ENCODE results near the gene ZNF592.

Gene ZNF592

GRCh38 chr15:84811151-84811550 lies 62.8 kb downstream of the ZNF592 start:
- H3K4me3 ChIP-seq (ENCODE audit: low read depth in 1 of 2, low read length in 2 of 2): no peak overlapping the region
- no peak overlapping the region for H3K27ac ChIP-seq (ENCODE audit: low read length)
- no peaks in the 10 kb centered on the region for H3K9me3 ChIP-seq (ENCODE audit: control insufficient read depth in 1 of 2, low read length in 2 of 2)
- no peaks in the 10 kb centered on the region for H3K36me3 ChIP-seq (ENCODE audit: control insufficient read depth in 1 of 2, insufficient read depth in 2 of 2, low read length in 2 of 2)
- no peaks in the 10 kb centered on the region for H3K27me3 ChIP-seq (ENCODE audit: low read depth, low read length)
- no peaks in the 10 kb centered on the region for H3K4me1 ChIP-seq (ENCODE audit: control insufficient read depth in 1 of 2, insufficient read depth in 2 of 2, low read length in 2 of 2)

GRCh38 chr15:84811828-84812227 lies 63.4 kb downstream of the ZNF592 start:
- H3K4me3 ChIP-seq (ENCODE audit: low read depth in 1 of 2, low read length in 2 of 2): no peak overlapping the region
- no peaks in the 10 kb centered on the region for H3K27me3 ChIP-seq (ENCODE audit: low read depth, low read length)
- H3K4me1 ChIP-seq (ENCODE audit: control insufficient read depth in 1 of 2, insufficient read depth in 2 of 2, low read length in 2 of 2): no peaks in the 10 kb centered on the region
- H3K27ac ChIP-seq (ENCODE audit: low read length): no peak overlapping the region
- no peaks in the 10 kb centered on the region for H3K9me3 ChIP-seq (ENCODE audit: control insufficient read depth in 1 of 2, low read length in 2 of 2)
- H3K36me3 ChIP-seq (ENCODE audit: control insufficient read depth in 1 of 2, insufficient read depth in 2 of 2, low read length in 2 of 2): no peaks in the 10 kb centered on the region

GRCh38 chr15:84812842-84813241 lies 64.5 kb downstream of the ZNF592 start:
- Histone ChIP-seq H3K9me3 (ENCODE audit: control insufficient read depth in 1 of 2, low read length in 2 of 2) (no peaks in the 10 kb centered on the region), H3K4me1 (ENCODE audit: control insufficient read depth in 1 of 2, insufficient read depth in 2 of 2, low read length in 2 of 2) (peaks cover 0 to under 1% of the 10 kb centered on the region in 2 donors), H3K27ac (ENCODE audit: low read length) (no peak overlapping the region), H3K4me3 (ENCODE audit: low read depth in 1 of 2, low read length in 2 of 2) (no peak overlapping the region), H3K36me3 (ENCODE audit: control insufficient read depth in 1 of 2, insufficient read depth in 2 of 2, low read length in 2 of 2) (no peaks in the 10 kb centered on the region), H3K27me3 (ENCODE audit: low read depth, low read length) (no peaks in the 10 kb centered on the region)

- Histone ChIP-seq H3K4me3 (ENCODE audit: low read depth in 1 of 2, low read length in 2 of 2) (no peak overlapping the region), H3K27me3 (ENCODE audit: low read depth, low read length) (no peaks in the 10 kb centered on the region), H3K27ac (ENCODE audit: low read length) (no peak overlapping the region), H3K9me3 (ENCODE audit: control insufficient read depth in 1 of 2, low read length in 2 of 2) (no peaks in the 10 kb centered on the region), H3K4me1 (ENCODE audit: control insufficient read depth in 1 of 2, insufficient read depth in 2 of 2, low read length in 2 of 2) (peaks cover 0 to 5% of the 10 kb centered on the region in 2 donors), H3K36me3 (ENCODE audit: control insufficient read depth in 1 of 2, insufficient read depth in 2 of 2, low read length in 2 of 2) (no peaks in the 10 kb centered on the region)
Observed at GRCh38 chr15:84813435-84813834, 65.0 kb downstream of the ZNF592 start.

- Histone ChIP-seq H3K4me3 (ENCODE audit: low read depth in 1 of 2, low read length in 2 of 2) (no peak overlapping the region), H3K27ac (ENCODE audit: low read length) (no peak overlapping the region)
Observed at GRCh38 chr15:84813931-84814330, 65.5 kb downstream of the ZNF592 start.

GRCh38 chr15:84814916-84815315 lies 66.5 kb downstream of the ZNF592 start:
- H3K4me1 ChIP-seq (ENCODE audit: control insufficient read depth in 1 of 2, insufficient read depth in 2 of 2, low read length in 2 of 2): peaks cover 10 to 20% of the 10 kb centered on the region in 2 donors
- no peak overlapping the region for H3K4me3 ChIP-seq (ENCODE audit: low read depth in 1 of 2, low read length in 2 of 2)
- no peaks in the 10 kb centered on the region for H3K9me3 ChIP-seq (ENCODE audit: control insufficient read depth in 1 of 2, low read length in 2 of 2)
- no peaks in the 10 kb centered on the region for H3K27me3 ChIP-seq (ENCODE audit: low read depth, low read length)
- H3K36me3 ChIP-seq (ENCODE audit: control insufficient read depth in 1 of 2, insufficient read depth in 2 of 2, low read length in 2 of 2): no peaks in the 10 kb centered on the region
- no peak overlapping the region for H3K27ac ChIP-seq (ENCODE audit: low read length)

More at GRCh38 chr15:84813931-84814330, 65.5 kb downstream of the ZNF592 start:
- H3K4me1 ChIP-seq (ENCODE audit: control insufficient read depth in 1 of 2, insufficient read depth in 2 of 2, low read length in 2 of 2): peaks cover under 1 to 10% of the 10 kb centered on the region in 2 donors
- no peaks in the 10 kb centered on the region for H3K36me3 ChIP-seq (ENCODE audit: control insufficient read depth in 1 of 2, insufficient read depth in 2 of 2, low read length in 2 of 2)
- no peaks in the 10 kb centered on the region for H3K9me3 ChIP-seq (ENCODE audit: control insufficient read depth in 1 of 2, low read length in 2 of 2)
- no peaks in the 10 kb centered on the region for H3K27me3 ChIP-seq (ENCODE audit: low read depth, low read length)

- Histone ChIP-seq H3K4me1 (ENCODE audit: control insufficient read depth in 1 of 2, insufficient read depth in 2 of 2, low read length in 2 of 2) (peaks cover 10 to 34% of the 10 kb centered on the region in 2 donors), H3K36me3 (ENCODE audit: control insufficient read depth in 1 of 2, insufficient read depth in 2 of 2, low read length in 2 of 2) (no peaks in the 10 kb centered on the region), H3K27ac (ENCODE audit: low read length) (peak within 1 kb of the TSS; percentile 62), H3K4me3 (ENCODE audit: low read depth in 1 of 2, low read length in 2 of 2) (peak within 1 kb of the TSS; percentile 44 to 56), H3K9me3 (ENCODE audit: control insufficient read depth in 1 of 2, low read length in 2 of 2) (no peaks in the 10 kb centered on the region), H3K27me3 (ENCODE audit: low read depth, low read length) (no peaks in the 10 kb centered on the region)
Observed at GRCh38 chr15:84816694-84817465, 68.5 kb downstream of the ZNF592 start, which contains the start of gene ALPK3. TSS of gene ALPK3 (plus strand) at chr15:84817356. CDS start at chr15:84817453, 97 bp downstream.

GRCh38 chr15:84817466-84818081 lies 69.2 kb downstream of the ZNF592 start:
- Histone ChIP-seq H3K27me3 (ENCODE audit: low read depth, low read length) (no peaks in the 10 kb centered on the region), H3K36me3 (ENCODE audit: control insufficient read depth in 1 of 2, insufficient read depth in 2 of 2, low read length in 2 of 2) (no peaks in the 10 kb centered on the region), H3K4me3 (ENCODE audit: low read depth in 1 of 2, low read length in 2 of 2) (peak overlapping the region; percentile 44 to 56), H3K4me1 (ENCODE audit: control insufficient read depth in 1 of 2, insufficient read depth in 2 of 2, low read length in 2 of 2) (peaks cover 14 to 41% of the 10 kb centered on the region in 2 donors), H3K9me3 (ENCODE audit: control insufficient read depth in 1 of 2, low read length in 2 of 2) (no peaks in the 10 kb centered on the region), H3K27ac (ENCODE audit: low read length) (peak overlapping the region; percentile 62)

- Histone ChIP-seq H3K4me1 (ENCODE audit: control insufficient read depth in 1 of 2, insufficient read depth in 2 of 2, low read length in 2 of 2) (peaks cover 14 to 51% of the 10 kb centered on the region in 2 donors), H3K9me3 (ENCODE audit: control insufficient read depth in 1 of 2, low read length in 2 of 2) (no peaks in the 10 kb centered on the region), H3K36me3 (ENCODE audit: control insufficient read depth in 1 of 2, insufficient read depth in 2 of 2, low read length in 2 of 2) (no peaks in the 10 kb centered on the region), H3K27ac (ENCODE audit: low read length) (peak overlapping the region; percentile 62), H3K4me3 (ENCODE audit: low read depth in 1 of 2, low read length in 2 of 2) (peak overlapping the region; percentile 44 to 56), H3K27me3 (ENCODE audit: low read depth, low read length) (no peaks in the 10 kb centered on the region)
Observed at GRCh38 chr15:84818261-84819131, 70.1 kb downstream of the ZNF592 start.

- Histone ChIP-seq H3K4me3 (ENCODE audit: low read depth in 1 of 2, low read length in 2 of 2) (peak overlapping the region in 1 of 2 donors; percentile 56), H3K9me3 (ENCODE audit: control insufficient read depth in 1 of 2, low read length in 2 of 2) (no peaks in the 10 kb centered on the region), H3K4me1 (ENCODE audit: control insufficient read depth in 1 of 2, insufficient read depth in 2 of 2, low read length in 2 of 2) (peaks cover 14 to 55% of the 10 kb centered on the region in 2 donors), H3K27ac (ENCODE audit: low read length) (no peak overlapping the region), H3K27me3 (ENCODE audit: low read depth, low read length) (no peaks in the 10 kb centered on the region), H3K36me3 (ENCODE audit: control insufficient read depth in 1 of 2, insufficient read depth in 2 of 2, low read length in 2 of 2) (no peaks in the 10 kb centered on the region)
Observed at GRCh38 chr15:84819291-84819768, 70.9 kb downstream of the ZNF592 start.

- peaks cover 14 to 58% of the 10 kb centered on the region in 2 donors for H3K4me1 ChIP-seq (ENCODE audit: control insufficient read depth in 1 of 2, insufficient read depth in 2 of 2, low read length in 2 of 2)
Observed at GRCh38 chr15:84819791-84820190, 71.4 kb downstream of the ZNF592 start.

More at GRCh38 chr15:84819791-84820190, 71.4 kb downstream of the ZNF592 start:
- no peaks in the 10 kb centered on the region for H3K36me3 ChIP-seq (ENCODE audit: control insufficient read depth in 1 of 2, insufficient read depth in 2 of 2, low read length in 2 of 2)
- no peaks in the 10 kb centered on the region for H3K9me3 ChIP-seq (ENCODE audit: control insufficient read depth in 1 of 2, low read length in 2 of 2)
- no peak overlapping the region for H3K27ac ChIP-seq (ENCODE audit: low read length)
- H3K27me3 ChIP-seq (ENCODE audit: low read depth, low read length): no peaks in the 10 kb centered on the region
- H3K4me3 ChIP-seq (ENCODE audit: low read depth in 1 of 2, low read length in 2 of 2): peak overlapping the region in 1 of 2 donors; percentile 56

All from muscle layer of duodenum (tissue), 2 donors.